ENCODE results near the gene CRYGN.

CRYGN gene

GRCh38 chr7:151394076-151395035 is 45.6 kb downstream of the CRYGN start:
- Histone ChIP-seq H3K27me3 (peaks cover 21% of the 10 kb centered on the region), H3K4me3 (ENCODE audit: low read depth in 1 of 2, low read length in 1 of 2) (no peak overlapping the region), H3K36me3 (no peaks in the 10 kb centered on the region), H3K27ac (no peak overlapping the region), H3K9me3 (no peaks in the 10 kb centered on the region), H3K4me1 (ENCODE audit: control insufficient read depth in 1 of 2, insufficient read depth in 1 of 2, low read depth in 1 of 2, low read length in 1 of 2) (no peaks in the 10 kb centered on the region)
- TF ChIP-seq CTCF (IDR thresholded peaks at IDR 0.05), result no peak

- no peak overlapping the region for H3K4me3 ChIP-seq (ENCODE audit: low read depth in 1 of 2, low read length in 1 of 2)
These were observed 46.6 kb downstream of the CRYGN start for GRCh38 chr7:151393031-151393977.

GRCh38 chr7:151392426-151392825 is 47.5 kb downstream of the CRYGN start:
- no peak for TF ChIP-seq CTCF (IDR thresholded peaks at IDR 0.05)
- Histone ChIP-seq H3K9me3 (no peaks in the 10 kb centered on the region), H3K27ac (no peak overlapping the region), H3K4me1 (ENCODE audit: control insufficient read depth in 1 of 2, insufficient read depth in 1 of 2, low read depth in 1 of 2, low read length in 1 of 2) (no peaks in the 10 kb centered on the region), H3K4me3 (ENCODE audit: low read depth in 1 of 2, low read length in 1 of 2) (no peak overlapping the region), H3K27me3 (peaks cover 22% of the 10 kb centered on the region), H3K36me3 (no peaks in the 10 kb centered on the region)

More at GRCh38 chr7:151393031-151393977, 46.6 kb downstream of the CRYGN start:
- H3K27me3 ChIP-seq, result peaks cover 22% of the 10 kb centered on the region
- no peak overlapping the region for H3K27ac ChIP-seq
- H3K9me3 ChIP-seq, result no peaks in the 10 kb centered on the region
- H3K4me1 ChIP-seq (ENCODE audit: control insufficient read depth in 1 of 2, insufficient read depth in 1 of 2, low read depth in 1 of 2, low read length in 1 of 2), result no peaks in the 10 kb centered on the region
- H3K36me3 ChIP-seq, result no peaks in the 10 kb centered on the region
- no peak for TF ChIP-seq CTCF (IDR thresholded peaks at IDR 0.05)

- H3K9me3 ChIP-seq, result no peaks in the 10 kb centered on the region
- no peaks in the 10 kb centered on the region for H3K4me1 ChIP-seq (ENCODE audit: control insufficient read depth in 1 of 2, insufficient read depth in 1 of 2, low read depth in 1 of 2, low read length in 1 of 2)
- no peaks in the 10 kb centered on the region for H3K36me3 ChIP-seq
- H3K4me3 ChIP-seq (ENCODE audit: low read depth in 1 of 2, low read length in 1 of 2), result no peak overlapping the region
- H3K27me3 ChIP-seq, result peaks cover 22% of the 10 kb centered on the region
- no peak for TF ChIP-seq CTCF (IDR thresholded peaks at IDR 0.05)
- H3K27ac ChIP-seq, result no peak overlapping the region
These were observed 47.9 kb downstream of the CRYGN start for GRCh38 chr7:151392002-151392401.

- H3K36me3 ChIP-seq, result no peaks in the 10 kb centered on the region
- TF ChIP-seq CTCF (IDR thresholded peaks at IDR 0.05), result no peak
- no peaks in the 10 kb centered on the region for H3K4me1 ChIP-seq (ENCODE audit: control insufficient read depth in 1 of 2, insufficient read depth in 1 of 2, low read depth in 1 of 2, low read length in 1 of 2)
- H3K27me3 ChIP-seq, result peaks cover 22% of the 10 kb centered on the region
- no peak overlapping the region for H3K27ac ChIP-seq
- no peaks in the 10 kb centered on the region for H3K9me3 ChIP-seq
- no peak overlapping the region for H3K4me3 ChIP-seq (ENCODE audit: low read depth in 1 of 2, low read length in 1 of 2)
These were observed 48.6 kb downstream of the CRYGN start for GRCh38 chr7:151391358-151391730.
